ENCODE data around the gene HMSD.
"Not testable (repeated sequence)": the region's sequence is repeated elsewhere in the genome, so short reads cannot be mapped to it uniquely, and the experiment has no call there.

The HMSD gene

GRCh38 chr18:63922049-63922448 lies 27.1 kb upstream of the HMSD start:
- no peak overlapping the region for H3K4me3 ChIP-seq (ENCODE audit: low read depth, low read length)
- H3K27ac ChIP-seq: no peak overlapping the region
- no peaks in the 10 kb centered on the region for H3K79me2 ChIP-seq
- no peak overlapping the region for H2AFZ ChIP-seq
- H3K4me2 ChIP-seq (ENCODE audit: low read length): no peak overlapping the region
- TF ChIP-seq CTCF (IDR thresholded peaks at IDR 0.05): no peak
- H3K27me3 ChIP-seq (ENCODE audit: control insufficient read depth, insufficient read depth, low read length): no peaks in the 10 kb centered on the region
- no peaks in the 10 kb centered on the region for H3K9me3 ChIP-seq (ENCODE audit: control insufficient read depth, low read length)
- no peak overlapping the region for H3K9ac ChIP-seq
- no peaks in the 10 kb centered on the region for H3K4me1 ChIP-seq
- H3K36me3 ChIP-seq (ENCODE audit: control insufficient read depth, insufficient read depth, low read length): no peaks in the 10 kb centered on the region

- no peak for TF ChIP-seq CTCF (IDR thresholded peaks at IDR 0.05)
- no peak overlapping the region for H2AFZ ChIP-seq
- no peaks in the 10 kb centered on the region for H3K9me3 ChIP-seq (ENCODE audit: control insufficient read depth, low read length)
- no peak overlapping the region for H3K27ac ChIP-seq
- no peaks in the 10 kb centered on the region for H3K36me3 ChIP-seq (ENCODE audit: control insufficient read depth, insufficient read depth, low read length)
- H3K4me2 ChIP-seq (ENCODE audit: low read length): no peak overlapping the region
- H3K4me1 ChIP-seq: no peaks in the 10 kb centered on the region
- no peaks in the 10 kb centered on the region for H3K79me2 ChIP-seq
- H3K9ac ChIP-seq: no peak overlapping the region
- H3K27me3 ChIP-seq (ENCODE audit: control insufficient read depth, insufficient read depth, low read length): no peaks in the 10 kb centered on the region
- H3K4me3 ChIP-seq (ENCODE audit: low read depth, low read length): no peak overlapping the region
These were observed 24.6 kb upstream of the HMSD start for GRCh38 chr18:63924551-63924950.

GRCh38 chr18:63928331-63928730 lies 20.8 kb upstream of the HMSD start:
- Histone ChIP-seq H3K9ac (no peak overlapping the region), H3K27ac (no peak overlapping the region), H3K36me3 (ENCODE audit: control insufficient read depth, insufficient read depth, low read length) (no peaks in the 10 kb centered on the region), H3K4me2 (ENCODE audit: low read length) (no peak overlapping the region), H3K79me2 (no peaks in the 10 kb centered on the region), H3K4me3 (ENCODE audit: low read depth, low read length) (no peak overlapping the region), H3K9me3 (ENCODE audit: control insufficient read depth, low read length) (no peaks in the 10 kb centered on the region), H3K4me1 (no peaks in the 10 kb centered on the region), H2AFZ (no peak overlapping the region), H3K27me3 (ENCODE audit: control insufficient read depth, insufficient read depth, low read length) (no peaks in the 10 kb centered on the region)
- no peak for TF ChIP-seq CTCF (IDR thresholded peaks at IDR 0.05)

GRCh38 chr18:63929369-63929768 lies 19.7 kb upstream of the HMSD start:
- not testable (repeated sequence) for H3K27ac ChIP-seq; H3K79me2 ChIP-seq; H3K27me3 ChIP-seq (ENCODE audit: control insufficient read depth, insufficient read depth, low read length); H3K36me3 ChIP-seq (ENCODE audit: control insufficient read depth, insufficient read depth, low read length); H3K4me3 ChIP-seq (ENCODE audit: low read depth, low read length); H3K4me2 ChIP-seq (ENCODE audit: low read length); H3K9me3 ChIP-seq (ENCODE audit: control insufficient read depth, low read length); H3K9ac ChIP-seq; H3K4me1 ChIP-seq; H2AFZ ChIP-seq

- H2AFZ ChIP-seq: no peak overlapping the region
- no peaks in the 10 kb centered on the region for H3K27me3 ChIP-seq (ENCODE audit: control insufficient read depth, insufficient read depth, low read length)
- no peak for TF ChIP-seq CTCF (IDR thresholded peaks at IDR 0.05)
- no peak overlapping the region for H3K9ac ChIP-seq
- no peak overlapping the region for H3K4me2 ChIP-seq (ENCODE audit: low read length)
- H3K4me1 ChIP-seq: no peaks in the 10 kb centered on the region
- H3K79me2 ChIP-seq: no peaks in the 10 kb centered on the region
- H3K4me3 ChIP-seq (ENCODE audit: low read depth, low read length): no peak overlapping the region
- no peaks in the 10 kb centered on the region for H3K36me3 ChIP-seq (ENCODE audit: control insufficient read depth, insufficient read depth, low read length)
- H3K27ac ChIP-seq: no peak overlapping the region
- no peaks in the 10 kb centered on the region for H3K9me3 ChIP-seq (ENCODE audit: control insufficient read depth, low read length)
These were observed 18.2 kb upstream of the HMSD start for GRCh38 chr18:63930773-63931354.
